BE2C (cell line): ENCODE results near the gene HIGD1A.

Experiments used
- DNase-seq: peaks from one replicate; pipeline ENCODE4 v3.0.0-alpha.2; 2020
- H3K27me3 ChIP-seq: fragments of 250-450 bp; sonication (Bioruptor Pico); 2 replicates; pipeline ENCODE4 v1.5.1; 2020; ENCODE audit warnings: mild to moderate bottlenecking
- H3K36me3 ChIP-seq: fragments of 250-450 bp; sonication (Bioruptor Pico); 2 replicates; pipeline ENCODE4 v1.5.1; 2020; ENCODE audit warnings: mild to moderate bottlenecking
- H3K4me1 ChIP-seq: fragments of 250-450 bp; sonication (Bioruptor Pico); 2 replicates; pipeline ENCODE4 v1.5.1; 2020
- H3K4me3 ChIP-seq: 2 replicates; pipeline ENCODE4 v1.5.1; 2011; ENCODE audit warnings: low read depth, low read length
- H3K9me3 ChIP-seq: fragments of 250-450 bp; sonication (Bioruptor Pico); 2 replicates; pipeline ENCODE4 v1.5.1; 2020
- TF ChIP-seq, protein P1 (sequence below): IDR thresholded peaks from 2 replicates; pipeline ENCODE4 v1.5.1; 2012; ENCODE audit warnings: mild to moderate bottlenecking, low read depth, low read length

Gene HIGD1A

DNA sequence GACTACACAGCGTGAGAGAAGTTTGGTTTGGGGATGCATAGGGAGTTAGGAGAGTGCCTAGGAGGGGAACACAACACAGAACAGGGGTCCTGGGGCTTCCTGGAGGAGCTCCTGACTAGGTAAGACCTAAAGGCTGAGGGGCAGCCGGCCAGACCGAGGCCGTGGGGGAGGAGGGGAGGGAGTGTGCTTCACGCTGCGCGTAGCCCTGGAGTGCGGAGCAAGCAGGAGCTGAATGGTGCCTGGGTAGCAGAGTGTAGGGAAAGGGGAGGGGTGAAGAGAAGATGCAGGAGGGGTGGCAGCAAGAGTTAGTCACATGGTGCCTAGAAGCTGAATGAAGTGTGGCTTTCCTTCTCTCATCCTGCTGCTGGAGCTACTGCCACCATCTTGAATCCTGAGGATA is 69.3 kb downstream of the HIGD1A start:
- Histone ChIP-seq H3K27me3 (no peaks in the 10 kb centered on the region), H3K36me3 (no peaks in the 10 kb centered on the region)

DNA sequence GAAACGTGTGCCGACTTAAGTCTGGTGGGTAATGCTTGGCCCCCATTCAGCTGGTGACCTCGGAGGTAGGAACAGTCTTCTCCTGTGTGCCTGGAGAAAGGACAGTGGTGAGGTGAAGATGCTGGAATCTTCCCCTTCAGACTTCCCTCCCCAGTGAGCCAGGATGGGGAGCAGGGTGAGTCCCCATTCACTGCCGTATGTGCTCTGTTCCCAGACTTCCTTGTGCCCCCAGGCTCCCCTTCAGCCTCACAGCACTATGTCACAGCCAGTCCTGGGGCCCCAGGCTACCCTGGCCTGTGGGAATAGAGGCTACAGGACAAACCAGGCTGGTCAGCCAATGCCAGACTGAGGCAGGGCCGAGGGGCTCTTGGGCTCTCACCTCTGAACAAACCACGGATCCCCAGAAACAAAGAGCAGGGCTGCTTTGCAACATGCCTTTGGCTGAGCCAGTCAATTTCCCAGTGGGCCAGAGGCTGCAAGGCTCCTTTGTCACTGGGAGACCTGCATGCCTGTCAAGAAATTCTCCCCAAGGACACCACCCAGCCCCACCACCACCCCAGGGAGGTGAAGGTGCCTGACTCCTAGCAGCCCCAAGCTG is 69.9 kb downstream of the HIGD1A start:
- Histone ChIP-seq H3K27me3 (no peaks in the 10 kb centered on the region), H3K4me3 (no peak overlapping the region), H3K4me1 (no peaks in the 10 kb centered on the region), H3K9me3 (no peaks in the 10 kb centered on the region), H3K36me3 (no peaks in the 10 kb centered on the region)
- no peak for DNase-seq
- TF ChIP-seq, protein P1, sequence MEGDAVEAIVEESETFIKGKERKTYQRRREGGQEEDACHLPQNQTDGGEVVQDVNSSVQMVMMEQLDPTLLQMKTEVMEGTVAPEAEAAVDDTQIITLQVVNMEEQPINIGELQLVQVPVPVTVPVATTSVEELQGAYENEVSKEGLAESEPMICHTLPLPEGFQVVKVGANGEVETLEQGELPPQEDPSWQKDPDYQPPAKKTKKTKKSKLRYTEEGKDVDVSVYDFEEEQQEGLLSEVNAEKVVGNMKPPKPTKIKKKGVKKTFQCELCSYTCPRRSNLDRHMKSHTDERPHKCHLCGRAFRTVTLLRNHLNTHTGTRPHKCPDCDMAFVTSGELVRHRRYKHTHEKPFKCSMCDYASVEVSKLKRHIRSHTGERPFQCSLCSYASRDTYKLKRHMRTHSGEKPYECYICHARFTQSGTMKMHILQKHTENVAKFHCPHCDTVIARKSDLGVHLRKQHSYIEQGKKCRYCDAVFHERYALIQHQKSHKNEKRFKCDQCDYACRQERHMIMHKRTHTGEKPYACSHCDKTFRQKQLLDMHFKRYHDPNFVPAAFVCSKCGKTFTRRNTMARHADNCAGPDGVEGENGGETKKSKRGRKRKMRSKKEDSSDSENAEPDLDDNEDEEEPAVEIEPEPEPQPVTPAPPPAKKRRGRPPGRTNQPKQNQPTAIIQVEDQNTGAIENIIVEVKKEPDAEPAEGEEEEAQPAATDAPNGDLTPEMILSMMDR = no peak

More for the DNA sequence above, 69.3 kb downstream of the HIGD1A start:
- H3K4me3 ChIP-seq = no peak overlapping the region
- H3K9me3 ChIP-seq = no peaks in the 10 kb centered on the region
- no peaks in the 10 kb centered on the region for H3K4me1 ChIP-seq
- DNase-seq = no peak
- TF ChIP-seq, protein P1 = no peak

DNA sequence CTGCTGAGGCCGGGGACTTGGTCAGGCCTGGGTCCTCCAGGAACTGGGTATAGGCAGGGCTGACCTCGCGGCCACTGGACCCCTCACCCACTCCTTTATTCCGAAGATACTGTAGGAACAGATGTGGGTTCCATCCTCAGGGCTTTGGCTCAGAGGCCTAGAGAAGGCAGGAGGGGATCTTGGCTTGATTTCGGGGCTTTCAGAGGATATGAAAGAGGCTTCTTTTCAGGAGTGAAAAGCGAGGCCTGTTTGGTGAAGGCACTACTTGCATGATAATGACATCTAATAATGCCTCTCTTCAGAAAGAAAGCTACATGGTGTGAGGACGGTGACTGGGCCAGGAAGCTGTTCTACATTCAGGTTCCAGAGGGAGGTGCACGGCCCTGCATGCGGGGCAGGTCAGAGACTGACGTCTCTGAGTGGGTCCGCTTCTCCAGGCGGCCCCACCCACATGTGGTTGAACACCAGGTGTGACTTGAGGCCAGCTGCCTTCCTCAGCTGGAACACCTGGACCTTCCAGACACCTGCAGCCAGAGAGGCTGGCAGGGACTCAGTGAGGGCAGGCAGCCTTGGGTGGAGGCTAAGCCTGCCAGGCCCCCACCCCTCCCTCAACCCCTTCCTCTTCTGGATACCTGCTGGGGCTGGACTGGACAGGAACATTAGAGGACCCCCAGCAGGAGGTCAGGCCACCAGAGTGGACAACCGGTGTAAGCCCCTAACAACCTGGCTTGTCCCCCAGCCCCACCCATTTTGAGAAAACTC is 70.6 kb downstream of the HIGD1A start:
- TF ChIP-seq, protein P1 = no peak
- Histone ChIP-seq H3K27me3 (no peaks in the 10 kb centered on the region), H3K4me3 (no peak overlapping the region), H3K36me3 (no peaks in the 10 kb centered on the region), H3K9me3 (no peaks in the 10 kb centered on the region), H3K4me1 (no peaks in the 10 kb centered on the region)
- DNase-seq = no peak
